Coronary artery (tissue), 2 donors: ENCODE measurements around the gene PRPF19.
A peak's percentile ranks its signal among the peaks of the same experiment; 100 is the strongest.

Source experiments
- DNase-seq: peaks from one replicate; pipeline ENCODE4 v3.0.0-alpha.2; 2017; ENCODE audit warnings: low spot score
- H3K27ac ChIP-seq, 2 donors: fragments of 200-600 bp; sonication (generic); one replicate each; pipeline ENCODE4 v1.5.1; 2016 to 2019
- H3K4me3 ChIP-seq: fragments of 200-600 bp; sonication (generic); 2 replicates; pipeline ENCODE4 v1.5.1; 2016; ENCODE audit warnings: mild to moderate bottlenecking, moderate library complexity
- TF ChIP-seq, protein P1 (sequence below): fragments of 200-600 bp; sonication (generic); IDR thresholded peaks from one replicate; pipeline ENCODE4 v1.5.1; 2019; ENCODE audit warnings: antibody characterized with exemption

Gene PRPF19

DNA sequence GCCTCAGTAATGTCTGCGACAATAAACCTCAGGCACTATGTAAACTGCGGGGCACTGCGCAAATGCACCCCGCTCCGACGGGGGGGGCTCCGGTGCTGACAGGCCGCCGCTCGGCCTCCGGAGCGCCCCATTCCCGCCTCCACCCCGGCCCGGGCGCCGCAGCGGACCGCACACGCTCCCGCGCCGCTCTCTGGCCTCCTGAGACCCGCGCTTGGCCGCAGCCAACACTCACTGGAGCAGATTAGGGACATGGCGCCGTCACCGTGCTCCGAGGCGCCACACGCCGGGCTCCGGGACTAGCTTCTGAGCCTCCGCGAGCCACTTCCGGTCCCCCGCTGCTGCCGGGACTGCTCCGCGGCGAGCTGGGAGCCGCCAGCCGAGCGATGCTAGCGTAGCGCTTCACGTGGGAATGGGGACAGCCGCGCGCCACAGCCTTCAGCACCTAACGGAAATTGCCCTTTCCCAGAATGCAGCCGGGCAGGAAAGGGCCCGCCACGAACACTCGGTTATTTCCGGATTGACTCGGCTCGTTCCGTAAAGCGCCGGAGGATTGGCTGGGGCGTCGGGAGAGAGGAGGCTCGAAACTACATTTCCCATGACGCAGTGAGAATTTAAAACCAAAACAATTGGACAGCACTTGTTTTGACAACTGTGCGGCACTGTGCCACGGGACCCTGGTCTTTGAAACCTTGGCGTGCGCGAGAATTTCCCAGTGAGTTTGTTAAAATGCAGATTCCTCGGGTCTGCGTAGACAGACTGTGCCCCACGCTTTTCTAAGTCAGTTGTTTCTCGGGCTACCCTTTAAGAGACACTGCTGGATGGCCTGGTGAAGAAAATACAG is at the start of gene PRPF19:
TSS of gene PRPF19 (minus strand) at position 454 of the 841 bp plus-strand sequence. CDS start at position 251, 203 bp downstream.
- peak within 1 kb of the TSS; percentile 99 for H3K4me3 ChIP-seq
- DNase-seq = peak; percentile 97
- TF ChIP-seq, protein P1, sequence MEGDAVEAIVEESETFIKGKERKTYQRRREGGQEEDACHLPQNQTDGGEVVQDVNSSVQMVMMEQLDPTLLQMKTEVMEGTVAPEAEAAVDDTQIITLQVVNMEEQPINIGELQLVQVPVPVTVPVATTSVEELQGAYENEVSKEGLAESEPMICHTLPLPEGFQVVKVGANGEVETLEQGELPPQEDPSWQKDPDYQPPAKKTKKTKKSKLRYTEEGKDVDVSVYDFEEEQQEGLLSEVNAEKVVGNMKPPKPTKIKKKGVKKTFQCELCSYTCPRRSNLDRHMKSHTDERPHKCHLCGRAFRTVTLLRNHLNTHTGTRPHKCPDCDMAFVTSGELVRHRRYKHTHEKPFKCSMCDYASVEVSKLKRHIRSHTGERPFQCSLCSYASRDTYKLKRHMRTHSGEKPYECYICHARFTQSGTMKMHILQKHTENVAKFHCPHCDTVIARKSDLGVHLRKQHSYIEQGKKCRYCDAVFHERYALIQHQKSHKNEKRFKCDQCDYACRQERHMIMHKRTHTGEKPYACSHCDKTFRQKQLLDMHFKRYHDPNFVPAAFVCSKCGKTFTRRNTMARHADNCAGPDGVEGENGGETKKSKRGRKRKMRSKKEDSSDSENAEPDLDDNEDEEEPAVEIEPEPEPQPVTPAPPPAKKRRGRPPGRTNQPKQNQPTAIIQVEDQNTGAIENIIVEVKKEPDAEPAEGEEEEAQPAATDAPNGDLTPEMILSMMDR = no peak
- peak within 1 kb of the TSS; percentile 95 to 98 for H3K27ac ChIP-seq

DNA sequence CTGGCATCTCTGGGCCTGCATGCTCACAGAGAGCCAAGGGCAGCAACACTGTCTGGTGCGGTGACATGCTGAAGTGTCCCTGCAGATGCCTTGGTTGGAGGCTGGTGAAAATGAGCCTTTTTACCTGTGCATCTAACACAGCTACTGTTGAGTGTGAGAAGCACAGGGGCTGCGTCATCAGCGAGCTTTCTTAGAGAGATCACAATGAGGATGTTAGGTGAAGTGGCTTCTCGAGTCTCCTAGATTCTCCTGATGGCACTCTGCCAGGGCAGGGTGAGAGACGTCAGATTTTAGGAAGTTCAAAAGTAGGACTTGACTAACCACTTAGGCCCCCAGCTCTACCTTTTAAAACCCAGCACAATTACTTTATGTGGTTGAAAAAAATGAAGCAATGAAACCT is 49.2 kb upstream of the PRPF19 start:
- DNase-seq = no peak
- H3K4me3 ChIP-seq = no peak overlapping the region
- TF ChIP-seq, protein P1 = no peak
- H3K27ac ChIP-seq = no peak overlapping the region

DNA sequence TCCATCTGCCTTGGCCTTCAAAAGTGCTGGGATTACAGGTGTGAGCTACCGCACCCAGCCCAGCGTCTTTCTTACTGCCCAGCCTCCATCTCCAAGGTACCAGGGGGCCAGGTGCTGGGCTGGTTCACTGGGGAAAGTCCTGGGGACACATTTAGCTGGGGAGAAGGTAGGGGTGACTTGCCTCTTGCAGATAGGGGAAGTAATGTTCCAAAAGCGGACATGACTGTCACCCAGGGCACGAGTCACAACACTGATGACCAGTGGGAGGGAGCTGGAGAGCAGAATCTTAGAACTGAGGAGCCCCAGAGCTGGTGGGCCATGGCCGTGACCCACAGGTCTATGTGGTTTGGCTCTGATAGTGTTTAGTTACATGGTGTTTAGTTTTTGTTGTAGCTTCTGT is 48.0 kb upstream of the PRPF19 start:
- no peak for DNase-seq
- TF ChIP-seq, protein P1 = no peak
- peak overlapping the region in 1 of 2 donors; percentile 20 for H3K27ac ChIP-seq
- H3K4me3 ChIP-seq = no peak overlapping the region

DNA sequence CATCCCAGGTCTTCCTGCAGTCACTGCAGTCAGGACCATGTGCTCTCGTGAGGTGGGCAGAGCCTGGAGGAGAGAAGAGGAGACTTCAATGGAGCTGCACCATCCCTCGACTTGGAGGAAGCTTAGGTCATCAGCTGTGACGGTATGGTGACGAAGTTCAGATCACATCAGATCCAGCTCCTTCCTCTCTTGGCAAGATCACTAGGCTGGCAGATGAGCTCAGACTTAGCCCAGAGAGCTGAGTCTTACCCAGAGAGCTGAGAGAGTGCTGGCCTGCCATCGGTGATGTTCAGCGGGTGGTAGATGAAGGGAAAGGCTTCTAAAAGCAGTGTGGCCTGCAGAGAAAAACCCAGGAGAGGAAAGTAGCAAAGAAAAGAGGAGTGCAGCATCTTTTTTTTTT is 47.4 kb upstream of the PRPF19 start:
- H3K27ac ChIP-seq = peak overlapping the region in 1 of 2 donors; percentile 48
- TF ChIP-seq, protein P1 = no peak
- no peak overlapping the region for H3K4me3 ChIP-seq
- DNase-seq = no peak

DNA sequence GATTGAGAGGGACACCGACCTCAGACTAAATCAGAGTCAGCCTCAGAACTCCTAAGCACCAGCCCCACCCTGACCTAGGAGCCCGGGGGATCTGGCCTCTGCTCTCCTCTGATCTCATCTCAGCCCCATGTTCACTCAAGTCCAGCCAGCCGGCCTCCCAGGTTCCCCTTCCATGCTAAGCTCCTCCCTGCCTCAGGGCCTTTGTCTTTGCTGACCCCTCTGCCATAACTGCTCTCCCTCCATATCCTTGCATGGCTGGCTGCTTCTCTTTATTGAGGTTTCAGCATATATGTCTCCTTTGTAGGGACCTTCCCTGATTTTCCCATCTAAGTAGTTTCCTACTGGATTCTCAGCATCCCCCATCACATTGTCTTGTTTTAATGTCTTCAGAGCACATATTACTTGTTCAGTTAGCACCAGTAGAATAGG is 46.4 kb upstream of the PRPF19 start:
- DNase-seq = no peak
- H3K27ac ChIP-seq = peak overlapping the region; percentile 80 to 93
- H3K4me3 ChIP-seq = peak overlapping the region; percentile 69
- TF ChIP-seq, protein P1 = no peak

DNA sequence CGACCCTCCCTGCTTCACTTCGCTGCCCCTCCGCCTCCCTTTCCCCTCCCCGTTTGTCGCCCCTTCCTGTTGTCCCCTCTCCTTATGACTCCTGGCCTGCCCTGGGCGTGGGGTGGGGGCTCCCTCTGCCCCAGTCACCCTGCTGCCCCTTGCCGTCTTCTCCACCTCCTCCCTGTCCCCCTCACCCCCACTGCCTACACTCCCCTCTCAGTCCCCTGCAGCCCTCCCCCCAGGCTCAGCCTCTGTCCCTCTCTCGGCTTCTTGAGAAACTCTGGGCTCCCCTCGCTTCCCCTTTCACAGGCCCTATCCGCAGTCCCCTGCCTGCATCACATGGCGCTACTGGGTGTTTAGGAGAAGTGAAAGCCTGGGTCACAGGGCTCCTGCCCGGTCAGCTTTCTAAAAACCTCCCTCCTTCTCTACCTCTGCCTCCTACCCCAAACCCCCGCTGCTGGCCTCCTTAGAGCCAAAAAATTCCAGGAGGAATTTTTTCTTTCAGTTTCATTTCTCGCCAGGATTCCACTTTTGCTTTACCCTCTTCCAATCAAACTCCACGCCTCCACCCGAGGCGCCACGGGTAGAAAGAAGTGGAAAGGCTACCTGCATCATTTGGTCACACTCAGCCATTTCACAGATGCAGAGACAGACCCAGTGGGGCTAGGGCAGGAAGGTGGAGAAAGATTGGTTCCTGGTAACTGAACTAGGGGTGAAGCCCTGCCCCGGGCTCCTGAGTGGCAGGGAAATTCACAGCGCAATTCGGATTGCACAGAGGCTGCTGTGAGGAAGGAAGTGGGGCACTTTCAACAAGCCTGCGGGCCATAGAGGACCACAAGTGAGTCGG is 45.7 kb upstream of the PRPF19 start, which contains the start of gene SLC15A3:
TSS of gene SLC15A3 (minus strand) at position 273 of the 838 bp plus-strand sequence. CDS start 625 bp downstream, outside the sequence.
- no peak for DNase-seq
- TF ChIP-seq, protein P1 = no peak
- H3K27ac ChIP-seq = peak within 1 kb of the TSS; percentile 80 to 93
- H3K4me3 ChIP-seq = peak within 1 kb of the TSS; percentile 69
